ENCODE results near the gene COLQ. TPM values are rescaled to one million over a fixed set of nuclear protein-coding genes. Genes with fewer than 3 reads are reported as not detected.
"Not testable (repeated sequence)": the region's sequence is repeated elsewhere in the genome, so short reads cannot be mapped to it uniquely, and the experiment has no call there.

Gene COLQ
- polyA plus RNA-seq, 1 donor = 24.7 TPM

- peak; percentile 46 for DNase-seq (ENCODE audit: low read depth)
Observed at GRCh38 chr3:15427182-15427880, 94.2 kb downstream of the COLQ start, which contains the start of the genes EAF1 and METTL6. EAF1 (plus strand) TSS chr3:15427598; CDS start chr3:15427780, 182 bp downstream. METTL6 (minus strand) TSS chr3:15427544; CDS start chr3:15426511, 1,033 bp downstream.

DNA sequence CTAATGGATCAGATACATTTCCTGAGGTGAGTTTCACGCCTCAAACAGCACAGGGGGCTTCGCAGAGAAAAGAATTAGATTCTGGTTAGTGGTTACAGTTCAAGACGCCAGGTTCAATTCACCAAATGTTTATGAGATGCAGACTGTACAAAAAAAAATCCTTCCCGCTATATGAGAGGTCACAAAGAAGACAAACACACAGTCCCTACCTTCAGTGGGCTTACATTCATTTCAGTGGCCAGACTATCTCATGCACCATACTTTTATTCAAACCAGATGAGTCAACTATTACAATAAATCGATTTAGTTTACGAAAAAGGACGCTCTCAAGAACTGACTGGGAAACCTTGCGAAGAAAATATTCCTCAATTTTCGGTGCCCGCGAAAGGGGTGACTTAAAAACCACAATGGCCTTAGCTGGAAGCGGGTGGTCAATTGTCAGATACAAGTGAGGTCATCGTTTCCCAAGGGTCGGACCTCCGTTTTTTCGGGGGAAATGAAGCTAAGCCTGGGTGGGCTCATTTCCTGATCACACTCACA is 94.9 kb downstream of the COLQ start:
- DNase-seq (ENCODE audit: low read depth) = no peak

- no peak for DNase-seq (ENCODE audit: low read depth)
Observed at GRCh38 chr3:15420871-15421270, 100.6 kb downstream of the COLQ start.

- not testable (repeated sequence) for DNase-seq (ENCODE audit: low read depth)
Observed at GRCh38 chr3:15410966-15411365, 110.5 kb downstream of the COLQ start.

DNA sequence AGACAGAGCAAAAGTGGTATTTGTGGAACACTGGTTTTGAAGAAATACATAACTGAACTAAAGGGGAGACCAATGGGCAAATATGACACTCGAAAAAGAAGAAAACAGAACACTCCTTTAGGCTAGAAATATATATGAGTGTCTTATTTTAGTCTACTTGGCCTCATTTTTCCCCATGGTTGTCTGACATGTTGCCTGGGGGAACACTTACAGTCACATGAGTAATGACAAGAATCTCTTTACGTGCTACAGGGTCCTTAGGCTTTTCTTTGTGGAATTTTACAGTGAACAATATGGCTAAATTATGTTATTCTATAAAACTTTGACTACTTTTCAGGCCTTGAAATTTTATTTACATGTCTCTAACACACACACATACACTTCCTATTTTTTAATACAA is 111.7 kb downstream of the COLQ start:
- DNase-seq (ENCODE audit: low read depth) = no peak

DNA sequence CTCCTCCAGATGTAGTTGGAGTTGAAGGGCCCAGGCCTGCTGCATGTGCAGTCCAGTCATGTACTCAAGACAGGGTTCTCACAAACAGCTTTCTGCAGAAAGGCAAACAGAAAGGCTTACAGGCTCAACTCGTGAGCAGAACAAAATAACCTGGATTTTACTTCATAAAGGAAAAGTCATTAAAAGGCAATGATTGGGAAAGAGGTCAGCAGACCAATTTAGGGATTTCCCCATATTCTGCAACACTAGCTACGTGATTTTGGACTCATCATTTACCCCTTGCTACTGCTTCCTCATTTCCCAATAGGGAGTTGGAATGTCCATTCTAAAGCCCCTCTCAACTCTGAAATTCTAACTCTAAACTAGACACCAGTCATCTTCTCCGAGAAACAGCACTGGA is 112.3 kb downstream of the COLQ start:
- DNase-seq (ENCODE audit: low read depth) = no peak

DNA sequence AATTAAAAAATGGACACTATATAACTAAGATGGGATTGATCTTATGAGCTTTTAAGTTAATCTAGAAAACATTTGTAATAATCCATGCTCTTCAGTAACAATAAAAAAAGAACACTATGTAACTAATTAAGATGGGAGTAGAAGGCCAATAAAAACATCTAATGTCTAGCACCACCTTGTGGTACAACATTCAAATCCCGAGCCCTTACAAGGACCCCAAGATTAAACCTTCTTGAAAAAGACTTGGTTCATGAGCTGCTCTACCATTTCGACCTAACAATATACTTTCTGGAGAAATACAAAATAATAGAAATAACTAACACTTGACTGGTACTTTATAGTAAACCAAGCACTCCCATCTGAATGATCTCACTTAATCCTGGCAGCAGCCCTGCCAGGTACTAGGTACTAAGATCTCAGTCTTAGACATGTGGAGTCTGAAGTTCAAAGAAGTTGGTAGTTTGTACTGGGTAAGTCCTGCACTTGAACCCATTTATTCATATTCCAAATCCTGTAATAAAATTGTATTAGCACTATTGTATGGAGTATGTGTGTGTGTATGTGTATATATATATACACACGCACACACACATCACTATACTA is 116.0 kb downstream of the COLQ start:
- peak; percentile 38 for DNase-seq (ENCODE audit: low read depth)

GRCh38 chr3:15404767-15405166 is 116.7 kb downstream of the COLQ start:
- DNase-seq (ENCODE audit: low read depth) = no peak

- no peak for DNase-seq (ENCODE audit: low read depth)
Observed at GRCh38 chr3:15403965-15404364, 117.5 kb downstream of the COLQ start.

DNA sequence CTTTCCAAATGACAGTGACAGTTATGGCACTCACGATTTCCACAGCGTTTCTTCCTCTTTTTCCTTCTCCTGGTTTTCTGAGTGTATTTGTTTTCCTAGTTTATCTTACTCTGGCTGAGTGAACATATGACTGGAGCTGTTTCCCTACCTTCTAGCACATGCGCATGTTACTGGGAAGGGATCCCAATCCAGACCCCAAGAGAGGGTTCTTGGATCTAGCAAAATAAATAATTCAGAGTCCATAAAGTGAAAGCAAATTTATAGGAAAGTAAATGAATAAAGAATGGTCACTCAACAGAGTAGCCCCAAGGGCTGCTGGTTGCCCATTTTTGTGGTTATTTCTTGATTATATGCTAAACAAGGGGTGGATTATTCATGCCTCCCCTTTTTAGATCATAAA is 118.0 kb downstream of the COLQ start:
- DNase-seq (ENCODE audit: low read depth) = peak; percentile 74

DNA sequence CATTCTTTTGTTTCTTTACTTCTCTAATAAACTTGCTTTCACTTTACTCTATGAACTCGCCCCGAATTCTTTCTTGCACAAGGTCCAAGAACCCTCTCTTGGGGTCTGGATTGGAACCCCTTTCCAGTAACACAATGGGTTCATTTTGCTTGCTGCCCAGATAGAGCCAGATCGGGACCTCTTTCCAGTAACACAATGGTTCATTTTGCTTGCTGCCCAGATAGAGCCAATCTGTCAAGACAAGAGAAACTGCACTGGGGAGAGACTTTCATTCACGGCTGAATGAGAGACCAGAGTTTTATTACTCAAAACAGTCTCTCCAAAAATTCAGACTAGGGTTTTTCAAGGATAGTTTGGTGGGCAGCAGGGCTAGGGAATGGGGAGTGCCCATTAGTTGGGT is 119.6 kb downstream of the COLQ start:
- DNase-seq (ENCODE audit: low read depth) = no peak

Other genes starting within 250 kb of the COLQ start
- gene SH3BP5, start 189.1 kb downstream of the COLQ start, polyA plus RNA-seq (ENCODE audit: insufficient read length) = 24.9 TPM
- 17.1 TPM for gene METTL6, start 94.2 kb downstream of the COLQ start, polyA plus RNA-seq (ENCODE audit: insufficient read length)
- 11.3 TPM for gene EAF1, start 94.1 kb downstream of the COLQ start, polyA plus RNA-seq (ENCODE audit: insufficient read length)
- 6.9 TPM for gene HACL1, start 79.9 kb upstream of the COLQ start, polyA plus RNA-seq (ENCODE audit: insufficient read length)
- gene BTD, start 80.0 kb upstream of the COLQ start, polyA plus RNA-seq (ENCODE audit: insufficient read length) = 11.6 TPM

Data from forelimb muscle (tissue), 1 donor.